Lower leg skin (tissue), 3 donors: ENCODE measurements around the gene WDFY4.

Experiments
- POLR2A ChIP-seq, 2 donors: fragments of 450-650 bp; IDR thresholded peaks; one replicate each; pipeline ENCODE4 v1.6.1; 2016 to 2017; ENCODE audit warnings: antibody characterized with exemption in 2 of 2, mild to moderate bottlenecking in 1 of 2, moderate library complexity in 1 of 2
- TF ChIP-seq, protein P1 (sequence below), 3 donors: fragments of 450-650 bp; IDR thresholded peaks; one replicate each; pipeline ENCODE4 v1.5.1; 2016; ENCODE audit warnings: antibody characterized with exemption in 3 of 3, mild to moderate bottlenecking in 3 of 3, moderate library complexity in 2 of 3

DNA sequence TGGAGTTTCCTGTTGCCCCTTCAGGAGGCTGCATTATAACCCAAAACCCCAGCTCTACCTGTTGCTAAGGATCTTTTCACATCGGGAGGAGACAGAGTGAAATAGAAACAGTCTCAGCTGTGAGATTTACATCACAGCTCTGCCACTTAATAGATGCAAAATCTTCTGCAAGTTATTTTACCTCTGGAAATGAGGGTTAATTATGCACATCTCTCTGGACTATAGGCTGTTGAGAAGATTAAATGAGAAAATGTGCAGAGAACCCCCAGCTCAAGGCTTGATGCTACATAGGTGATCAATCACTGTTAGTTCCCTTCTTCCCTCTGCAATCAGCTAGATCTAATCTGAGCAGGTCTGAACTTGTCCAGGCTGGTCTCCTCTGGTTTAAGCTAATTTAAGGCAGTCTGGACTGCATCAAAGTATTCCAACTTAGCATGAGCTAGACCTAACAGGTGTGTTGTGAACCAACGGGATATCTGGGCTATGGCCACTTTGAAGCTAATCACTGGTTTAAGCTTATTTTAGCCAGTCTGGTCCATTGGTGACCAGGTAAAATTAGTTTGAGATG is 263.9 kb downstream of the WDFY4 start:
- TF ChIP-seq, protein P1, sequence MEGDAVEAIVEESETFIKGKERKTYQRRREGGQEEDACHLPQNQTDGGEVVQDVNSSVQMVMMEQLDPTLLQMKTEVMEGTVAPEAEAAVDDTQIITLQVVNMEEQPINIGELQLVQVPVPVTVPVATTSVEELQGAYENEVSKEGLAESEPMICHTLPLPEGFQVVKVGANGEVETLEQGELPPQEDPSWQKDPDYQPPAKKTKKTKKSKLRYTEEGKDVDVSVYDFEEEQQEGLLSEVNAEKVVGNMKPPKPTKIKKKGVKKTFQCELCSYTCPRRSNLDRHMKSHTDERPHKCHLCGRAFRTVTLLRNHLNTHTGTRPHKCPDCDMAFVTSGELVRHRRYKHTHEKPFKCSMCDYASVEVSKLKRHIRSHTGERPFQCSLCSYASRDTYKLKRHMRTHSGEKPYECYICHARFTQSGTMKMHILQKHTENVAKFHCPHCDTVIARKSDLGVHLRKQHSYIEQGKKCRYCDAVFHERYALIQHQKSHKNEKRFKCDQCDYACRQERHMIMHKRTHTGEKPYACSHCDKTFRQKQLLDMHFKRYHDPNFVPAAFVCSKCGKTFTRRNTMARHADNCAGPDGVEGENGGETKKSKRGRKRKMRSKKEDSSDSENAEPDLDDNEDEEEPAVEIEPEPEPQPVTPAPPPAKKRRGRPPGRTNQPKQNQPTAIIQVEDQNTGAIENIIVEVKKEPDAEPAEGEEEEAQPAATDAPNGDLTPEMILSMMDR (IDR thresholded peaks at IDR 0.05), result no peak
- no peak for TF ChIP-seq POLR2A (IDR thresholded peaks at IDR 0.05)
